ENCODE measurements around the gene MEGF8.

MEGF8 gene

DNA sequence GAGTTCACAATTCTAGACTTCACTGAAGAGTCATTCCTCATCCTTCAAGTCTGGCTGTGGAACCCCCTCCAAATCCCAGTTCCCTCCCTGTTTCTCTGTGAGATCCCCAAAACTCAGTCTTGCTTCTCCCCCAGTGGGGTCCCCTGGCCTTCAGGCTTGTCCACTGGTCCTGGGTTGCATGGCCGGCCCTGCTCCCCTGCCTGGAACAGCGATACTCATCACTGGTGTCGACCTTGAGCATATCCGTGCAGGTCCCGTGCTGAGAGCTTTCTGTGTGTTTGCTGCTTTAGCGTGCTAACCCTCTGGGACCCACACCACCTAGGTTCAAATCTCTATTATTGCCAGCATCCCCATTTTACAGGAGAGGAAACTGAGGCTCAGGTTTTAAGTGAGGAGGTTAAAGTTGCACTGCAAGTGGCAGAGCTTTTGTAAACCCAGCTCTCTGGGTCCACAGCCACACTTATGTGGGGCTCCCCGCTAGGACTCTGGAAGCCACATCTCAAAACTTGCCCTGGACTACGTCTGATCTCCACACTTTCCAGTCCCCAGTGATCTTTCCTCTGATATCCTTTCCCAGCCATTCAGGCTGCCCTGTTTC, 86.2 kb downstream of the MEGF8 start:
- Histone ChIP-seq H3K36me3 (ENCODE audit: control insufficient read depth, insufficient read depth, low read length) (no peaks in the 10 kb centered on the region), H2BK120ac (ENCODE audit: low read depth, low read length) (no peak overlapping the region), H3K4me3 (ENCODE audit: low read length) (no peak overlapping the region), H3K18ac (ENCODE audit: low read length) (no peak overlapping the region), H3K79me2 (ENCODE audit: control insufficient read depth, insufficient read depth, low read length) (no peaks in the 10 kb centered on the region), H3K56ac (ENCODE audit: low read length) (no peak overlapping the region), H2BK15ac (replicated peaks; ENCODE audit: low read depth) (no peak overlapping the region), H2BK5ac (ENCODE audit: low read length) (no peak overlapping the region), H3K27ac (ENCODE audit: low read depth, low read length) (no peak overlapping the region), H3K79me1 (ENCODE audit: low read length) (no peaks in the 10 kb centered on the region), H4K8ac (ENCODE audit: low read depth, low read length) (no peak overlapping the region), H3K4me1 (ENCODE audit: control insufficient read depth, low read depth, low read length) (no peaks in the 10 kb centered on the region), H4K5ac (ENCODE audit: low read length) (no peak overlapping the region), H3K27me3 (ENCODE audit: insufficient read depth, low read length, poor library complexity) (no peaks in the 10 kb centered on the region), H3K23ac (ENCODE audit: low read length) (no peak overlapping the region), H3K4ac (ENCODE audit: low read depth, low read length) (no peak overlapping the region), H3K9ac (ENCODE audit: low read length) (no peak overlapping the region), H2AK5ac (ENCODE audit: low read length) (no peak overlapping the region), H3K4me2 (ENCODE audit: low read length) (no peak overlapping the region)
- no peak for DNase-seq
- no CpG with 5 or more reads among the region's 8 CpGs for WGBS (ENCODE audit: extremely low coverage, insufficient coverage, low lambda C conversion rate)

GRCh38 chr19:42412227-42412626, 86.8 kb downstream of the MEGF8 start:
- Histone ChIP-seq H2AK5ac (ENCODE audit: low read length) (no peak overlapping the region), H3K79me2 (ENCODE audit: control insufficient read depth, insufficient read depth, low read length) (no peaks in the 10 kb centered on the region), H3K4me1 (ENCODE audit: control insufficient read depth, low read depth, low read length) (no peaks in the 10 kb centered on the region), H3K18ac (ENCODE audit: low read length) (no peak overlapping the region), H3K9ac (ENCODE audit: low read length) (no peak overlapping the region), H3K4me2 (ENCODE audit: low read length) (no peak overlapping the region), H3K4ac (ENCODE audit: low read depth, low read length) (no peak overlapping the region), H2BK120ac (ENCODE audit: low read depth, low read length) (no peak overlapping the region), H2BK15ac (replicated peaks; ENCODE audit: low read depth) (no peak overlapping the region), H3K56ac (ENCODE audit: low read length) (no peak overlapping the region), H3K27ac (ENCODE audit: low read depth, low read length) (no peak overlapping the region), H2BK5ac (ENCODE audit: low read length) (no peak overlapping the region), H3K23ac (ENCODE audit: low read length) (no peak overlapping the region), H3K27me3 (ENCODE audit: insufficient read depth, low read length, poor library complexity) (no peaks in the 10 kb centered on the region), H3K4me3 (ENCODE audit: low read length) (no peak overlapping the region), H3K79me1 (ENCODE audit: low read length) (no peaks in the 10 kb centered on the region), H4K5ac (ENCODE audit: low read length) (no peak overlapping the region), H3K36me3 (ENCODE audit: control insufficient read depth, insufficient read depth, low read length) (no peaks in the 10 kb centered on the region), H4K8ac (ENCODE audit: low read depth, low read length) (no peak overlapping the region)
- DNase-seq: peak; percentile 48
- WGBS (ENCODE audit: extremely low coverage, insufficient coverage, low lambda C conversion rate): no CpG with 5 or more reads among the region's 7 CpGs

- no peaks in the 10 kb centered on the region for H3K36me3 ChIP-seq (ENCODE audit: control insufficient read depth, insufficient read depth, low read length)
- H3K4me3 ChIP-seq (ENCODE audit: low read length): no peak overlapping the region
- H3K4ac ChIP-seq (ENCODE audit: low read depth, low read length): no peak overlapping the region
- H2AK5ac ChIP-seq (ENCODE audit: low read length): no peak overlapping the region
- no peaks in the 10 kb centered on the region for H3K27me3 ChIP-seq (ENCODE audit: insufficient read depth, low read length, poor library complexity)
- H3K79me2 ChIP-seq (ENCODE audit: control insufficient read depth, insufficient read depth, low read length): no peaks in the 10 kb centered on the region
- H3K18ac ChIP-seq (ENCODE audit: low read length): no peak overlapping the region
- H2BK15ac ChIP-seq (replicated peaks; ENCODE audit: low read depth): no peak overlapping the region
- H3K23ac ChIP-seq (ENCODE audit: low read length): no peak overlapping the region
- no peak overlapping the region for H4K5ac ChIP-seq (ENCODE audit: low read length)
- no peak overlapping the region for H4K8ac ChIP-seq (ENCODE audit: low read depth, low read length)
- no peak overlapping the region for H2BK120ac ChIP-seq (ENCODE audit: low read depth, low read length)
- H3K27ac ChIP-seq (ENCODE audit: low read depth, low read length): no peak overlapping the region
- H3K79me1 ChIP-seq (ENCODE audit: low read length): no peaks in the 10 kb centered on the region
- H3K56ac ChIP-seq (ENCODE audit: low read length): no peak overlapping the region
- H3K4me1 ChIP-seq (ENCODE audit: control insufficient read depth, low read depth, low read length): no peaks in the 10 kb centered on the region
- H2BK5ac ChIP-seq (ENCODE audit: low read length): no peak overlapping the region
- H3K4me2 ChIP-seq (ENCODE audit: low read length): no peak overlapping the region
- no peak for DNase-seq
- no CpG with 5 or more reads among the region's 4 CpGs for WGBS (ENCODE audit: extremely low coverage, insufficient coverage, low lambda C conversion rate)
- no peak overlapping the region for H3K9ac ChIP-seq (ENCODE audit: low read length)
These were observed 87.2 kb downstream of the MEGF8 start for GRCh38 chr19:42412661-42413076.

DNA sequence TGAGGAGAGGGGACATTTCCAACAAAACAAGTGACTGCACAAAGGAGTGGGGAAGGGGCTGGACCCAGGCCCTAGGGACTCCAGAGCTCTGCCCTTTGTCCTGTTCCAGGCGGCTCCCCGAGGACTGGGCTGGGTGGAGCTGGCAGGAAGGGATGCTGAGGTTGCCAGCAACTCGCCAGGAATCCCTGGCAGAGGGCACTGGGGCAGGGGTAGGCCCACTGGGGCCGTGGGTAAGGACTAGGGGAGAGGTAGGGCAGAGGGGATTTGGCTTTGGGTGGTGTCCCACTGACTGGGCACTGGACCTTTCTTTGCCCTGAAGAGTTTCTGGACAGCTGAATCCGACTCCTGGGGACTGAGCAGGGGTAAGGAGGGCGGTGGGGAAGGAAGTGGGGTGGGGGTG, 93.9 kb downstream of the MEGF8 start:
- Histone ChIP-seq H3K79me1 (ENCODE audit: low read length) (no peaks in the 10 kb centered on the region), H3K36me3 (ENCODE audit: control insufficient read depth, insufficient read depth, low read length) (no peaks in the 10 kb centered on the region), H3K9ac (ENCODE audit: low read length) (no peak overlapping the region), H3K4me1 (ENCODE audit: control insufficient read depth, low read depth, low read length) (no peaks in the 10 kb centered on the region), H3K4me2 (ENCODE audit: low read length) (no peak overlapping the region), H3K27ac (ENCODE audit: low read depth, low read length) (no peak overlapping the region), H2BK120ac (ENCODE audit: low read depth, low read length) (no peak overlapping the region), H4K8ac (ENCODE audit: low read depth, low read length) (no peak overlapping the region), H3K18ac (ENCODE audit: low read length) (no peak overlapping the region), H4K5ac (ENCODE audit: low read length) (no peak overlapping the region), H2BK5ac (ENCODE audit: low read length) (no peak overlapping the region), H3K23ac (ENCODE audit: low read length) (no peak overlapping the region), H3K4me3 (ENCODE audit: low read length) (no peak overlapping the region), H3K27me3 (ENCODE audit: insufficient read depth, low read length, poor library complexity) (no peaks in the 10 kb centered on the region), H2AK5ac (ENCODE audit: low read length) (no peak overlapping the region), H3K79me2 (ENCODE audit: control insufficient read depth, insufficient read depth, low read length) (no peaks in the 10 kb centered on the region), H2BK15ac (replicated peaks; ENCODE audit: low read depth) (no peak overlapping the region), H3K56ac (ENCODE audit: low read length) (no peak overlapping the region), H3K4ac (ENCODE audit: low read depth, low read length) (no peak overlapping the region)
- no CpG with 5 or more reads among the region's 6 CpGs for WGBS (ENCODE audit: extremely low coverage, insufficient coverage, low lambda C conversion rate)
- no peak for DNase-seq

GRCh38 chr19:42420055-42420544, 94.7 kb downstream of the MEGF8 start:
- no peak overlapping the region for H3K4me2 ChIP-seq (ENCODE audit: low read length)
- no peak overlapping the region for H3K56ac ChIP-seq (ENCODE audit: low read length)
- H4K8ac ChIP-seq (ENCODE audit: low read depth, low read length): no peak overlapping the region
- no peak overlapping the region for H2BK120ac ChIP-seq (ENCODE audit: low read depth, low read length)
- DNase-seq: peak; percentile 78
- H2BK15ac ChIP-seq (replicated peaks; ENCODE audit: low read depth): no peak overlapping the region
- H3K36me3 ChIP-seq (ENCODE audit: control insufficient read depth, insufficient read depth, low read length): no peaks in the 10 kb centered on the region
- H3K79me1 ChIP-seq (ENCODE audit: low read length): no peaks in the 10 kb centered on the region
- no peak overlapping the region for H2AK5ac ChIP-seq (ENCODE audit: low read length)
- no peak overlapping the region for H3K4ac ChIP-seq (ENCODE audit: low read depth, low read length)
- no peak overlapping the region for H4K5ac ChIP-seq (ENCODE audit: low read length)
- H3K18ac ChIP-seq (ENCODE audit: low read length): no peak overlapping the region
- no peaks in the 10 kb centered on the region for H3K4me1 ChIP-seq (ENCODE audit: control insufficient read depth, low read depth, low read length)
- no peak overlapping the region for H3K4me3 ChIP-seq (ENCODE audit: low read length)
- no peak overlapping the region for H2BK5ac ChIP-seq (ENCODE audit: low read length)
- no peak overlapping the region for H3K23ac ChIP-seq (ENCODE audit: low read length)
- no peak overlapping the region for H3K27ac ChIP-seq (ENCODE audit: low read depth, low read length)
- no peaks in the 10 kb centered on the region for H3K27me3 ChIP-seq (ENCODE audit: insufficient read depth, low read length, poor library complexity)
- H3K79me2 ChIP-seq (ENCODE audit: control insufficient read depth, insufficient read depth, low read length): no peaks in the 10 kb centered on the region
- H3K9ac ChIP-seq (ENCODE audit: low read length): no peak overlapping the region
- WGBS (ENCODE audit: extremely low coverage, insufficient coverage, low lambda C conversion rate): no CpG with 5 or more reads among the region's 10 CpGs

- no peak overlapping the region for H3K23ac ChIP-seq (ENCODE audit: low read length)
- DNase-seq: no peak
These were observed 95.7 kb downstream of the MEGF8 start for GRCh38 chr19:42421101-42421500.

More at GRCh38 chr19:42421101-42421500, 95.7 kb downstream of the MEGF8 start:
- no peak overlapping the region for H2BK5ac ChIP-seq (ENCODE audit: low read length)
- no peak overlapping the region for H3K9ac ChIP-seq (ENCODE audit: low read length)
- H4K5ac ChIP-seq (ENCODE audit: low read length): no peak overlapping the region
- no peak overlapping the region for H3K4ac ChIP-seq (ENCODE audit: low read depth, low read length)
- H3K56ac ChIP-seq (ENCODE audit: low read length): no peak overlapping the region
- H4K8ac ChIP-seq (ENCODE audit: low read depth, low read length): no peak overlapping the region
- H3K79me2 ChIP-seq (ENCODE audit: control insufficient read depth, insufficient read depth, low read length): no peaks in the 10 kb centered on the region
- no peak overlapping the region for H2AK5ac ChIP-seq (ENCODE audit: low read length)
- no peak overlapping the region for H2BK120ac ChIP-seq (ENCODE audit: low read depth, low read length)
- H3K4me3 ChIP-seq (ENCODE audit: low read length): no peak overlapping the region
- H3K36me3 ChIP-seq (ENCODE audit: control insufficient read depth, insufficient read depth, low read length): no peaks in the 10 kb centered on the region
- H3K27me3 ChIP-seq (ENCODE audit: insufficient read depth, low read length, poor library complexity): no peaks in the 10 kb centered on the region
- no CpG with 5 or more reads among the region's 4 CpGs for WGBS (ENCODE audit: extremely low coverage, insufficient coverage, low lambda C conversion rate)
- no peak overlapping the region for H3K18ac ChIP-seq (ENCODE audit: low read length)
- H3K4me2 ChIP-seq (ENCODE audit: low read length): no peak overlapping the region
- H2BK15ac ChIP-seq (replicated peaks; ENCODE audit: low read depth): no peak overlapping the region
- H3K79me1 ChIP-seq (ENCODE audit: low read length): no peaks in the 10 kb centered on the region
- H3K4me1 ChIP-seq (ENCODE audit: control insufficient read depth, low read depth, low read length): no peaks in the 10 kb centered on the region
- no peak overlapping the region for H3K27ac ChIP-seq (ENCODE audit: low read depth, low read length)

Measured in mesendoderm (in vitro differentiated cells).